HEK293 (cell line): ENCODE measurements around the gene PPM1L.

Source experiments
- CTCF ChIA-PET: fragments of 350-600 bp; formaldehyde crosslinking; extraction: SDS; loops from one replicate; lab custom pipeline; 2021; ENCODE audit warnings: antibody characterized with exemption; lab: Yijun Ruan, JAX
- POLR2A ChIA-PET: fragments of 300-600 bp; formaldehyde crosslinking; extraction: SDS; loops from one replicate; lab custom pipeline; 2020; ENCODE audit warnings: antibody characterized with exemption, inconsistent platforms; lab: Yijun Ruan, JAX
- H3K27ac ChIP-seq: fragments of 200-500 bp; sonication (Bioruptor generic); 2 replicates; pipeline ENCODE4 v1.5.1; 2014; ENCODE audit warnings: low read depth, low read length, control low read depth, inconsistent platforms; ENCODE audit errors: extremely low read depth
- H3K36me3 ChIP-seq, 2 experiments: fragments of 200-500 bp in 1 of 2; sonication (Bioruptor generic) in 1 of 2; 1 replicate in 1 of 2; 2 replicates in 1 of 2; pipeline ENCODE4 v1.5.1; 2014 to 2017; ENCODE audit warnings: inconsistent platforms in 2 of 2, low read length in 2 of 2; ENCODE audit not compliant: control insufficient read depth in 2 of 2, insufficient read depth in 1 of 2
- H3K4me1 ChIP-seq: fragments of 200-500 bp; sonication (Bioruptor generic); 2 replicates; pipeline ENCODE4 v1.5.1; 2014; ENCODE audit warnings: mild to moderate bottlenecking, low read length, inconsistent platforms; ENCODE audit not compliant: control insufficient read depth, insufficient read depth
- H3K4me3 ChIP-seq: 2 replicates; pipeline ENCODE4 v1.5.1; 2011; ENCODE audit warnings: low read depth, mild to moderate bottlenecking, control low read depth, low read length, moderate library complexity
- H3K9me3 ChIP-seq: fragments of 200-500 bp; sonication (Bioruptor generic); 2 replicates; pipeline ENCODE4 v1.5.1; 2014; ENCODE audit warnings: low read depth, low read length, inconsistent platforms; ENCODE audit not compliant: control insufficient read depth, insufficient read depth
- AEBP2 ChIP-seq: fragments of 450-650 bp; formaldehyde crosslinking; IDR thresholded peaks from 2 replicates; pipeline ENCODE4 v1.5.1; 2016; ENCODE audit warnings: missing biosample characterization, missing genetic modification characterization, borderline replicate concordance
- FEZF1 ChIP-seq: fragments of 450-650 bp; formaldehyde crosslinking; IDR thresholded peaks from 2 replicates; pipeline ENCODE4 v1.5.1; 2016; ENCODE audit warnings: missing biosample characterization, missing genetic modification characterization
- GLI4 ChIP-seq: fragments of 450-650 bp; formaldehyde crosslinking; IDR thresholded peaks from 2 replicates; pipeline ENCODE4 v1.5.1; 2016; ENCODE audit warnings: missing biosample characterization, missing genetic modification characterization
- PRDM6 ChIP-seq: fragments of 450-650 bp; formaldehyde crosslinking; IDR thresholded peaks from 2 replicates; pipeline ENCODE4 v1.5.1; 2017; ENCODE audit warnings: missing biosample characterization, missing genetic modification characterization
- ZBTB10 ChIP-seq: fragments of 450-650 bp; formaldehyde crosslinking; IDR thresholded peaks from 2 replicates; pipeline ENCODE4 v1.5.1; 2016; ENCODE audit warnings: missing biosample characterization, missing genetic modification characterization
- ZNF133 ChIP-seq: fragments of 450-650 bp; formaldehyde crosslinking; IDR thresholded peaks from 2 replicates; pipeline ENCODE4 v1.5.1; 2016; ENCODE audit warnings: missing biosample characterization, missing genetic modification characterization
- ZNF202 ChIP-seq: fragments of 450-650 bp; formaldehyde crosslinking; IDR thresholded peaks from 2 replicates; pipeline ENCODE4 v1.5.1; 2016; ENCODE audit warnings: missing biosample characterization, missing genetic modification characterization, borderline replicate concordance
- ZNF221 ChIP-seq: fragments of 450-650 bp; formaldehyde crosslinking; IDR thresholded peaks from 2 replicates; pipeline ENCODE4 v1.5.1; 2017; ENCODE audit warnings: missing biosample characterization, missing genetic modification characterization, borderline replicate concordance
- ZNF394 ChIP-seq: fragments of 450-650 bp; formaldehyde crosslinking; IDR thresholded peaks from 2 replicates; pipeline ENCODE4 v1.5.1; 2016; ENCODE audit warnings: missing biosample characterization, missing genetic modification characterization, mild to moderate bottlenecking, moderate library complexity, borderline replicate concordance
- ZNF416 ChIP-seq: fragments of 450-650 bp; formaldehyde crosslinking; IDR thresholded peaks from 2 replicates; pipeline ENCODE4 v1.5.1; 2016; ENCODE audit warnings: missing biosample characterization, missing genetic modification characterization
- ZNF529 ChIP-seq: fragments of 450-650 bp; formaldehyde crosslinking; IDR thresholded peaks from 2 replicates; pipeline ENCODE4 v1.5.1; 2017; ENCODE audit warnings: missing genetic modification characterization, missing biosample characterization; ENCODE audit not compliant: insufficient replicate concordance
- ZNF549 ChIP-seq: fragments of 450-650 bp; IDR thresholded peaks from 2 replicates; pipeline ENCODE4 v1.5.1; 2018; ENCODE audit warnings: missing biosample characterization, missing genetic modification characterization, mild to moderate bottlenecking, inconsistent platforms, moderate library complexity
- ZNF585B ChIP-seq: fragments of 450-650 bp; formaldehyde crosslinking; IDR thresholded peaks from 2 replicates; pipeline ENCODE4 v1.5.1; 2016; ENCODE audit warnings: missing biosample characterization, missing genetic modification characterization
- ZNF707 ChIP-seq: fragments of 450-650 bp; formaldehyde crosslinking; IDR thresholded peaks from 2 replicates; pipeline ENCODE4 v1.5.1; 2016; ENCODE audit warnings: missing biosample characterization, missing genetic modification characterization
- ZNF776 ChIP-seq: fragments of 450-650 bp; formaldehyde crosslinking; IDR thresholded peaks from 2 replicates; pipeline ENCODE4 v1.5.0; 2017; ENCODE audit warnings: missing biosample characterization, missing genetic modification characterization, borderline replicate concordance
- ZNF843 ChIP-seq: fragments of 450-650 bp; formaldehyde crosslinking; IDR thresholded peaks from 2 replicates; pipeline ENCODE4 v1.5.1; 2016; ENCODE audit warnings: missing biosample characterization, missing genetic modification characterization
- ZSCAN5A ChIP-seq: fragments of 450-650 bp; formaldehyde crosslinking; IDR thresholded peaks from 2 replicates; pipeline ENCODE4 v1.5.1; 2016; ENCODE audit warnings: missing biosample characterization, missing genetic modification characterization

Gene PPM1L

GRCh38 chr3:160748231-160748630 lies 7.8 kb upstream of the PPM1L start:
- ChIA-PET POLR2A (no interaction called here), CTCF (interaction anchor here (0.7 kb wide), 1 partner anchor 194 kb away, joined by 4 read pairs; no protein-coding TSS in a partner anchor)
- H3K9me3 ChIP-seq = no peaks in the 10 kb centered on the region
- TF ChIP-seq ZNF133 (tag by site-specific recombination) = no peak
- peak; percentile 62 for TF ChIP-seq PRDM6 (tag by site-specific recombination)
- TF ChIP-seq FEZF1 (tag by site-specific recombination) = no peak
- peaks cover 7% of the 10 kb centered on the region for H3K4me1 ChIP-seq
- no peak overlapping the region for H3K27ac ChIP-seq
- H3K36me3 ChIP-seq = no peaks in the 10 kb centered on the region
- H3K4me3 ChIP-seq = no peak overlapping the region

- Histone ChIP-seq H3K4me3 (no peak overlapping the region), H3K27ac (no peak overlapping the region), H3K36me3 (no peaks in the 10 kb centered on the region), H3K4me1 (peaks cover 7% of the 10 kb centered on the region), H3K9me3 (no peaks in the 10 kb centered on the region)
- POLR2A ChIA-PET = no interaction called here
- TF ChIP-seq ZSCAN5A (tag by site-specific recombination) = no peak
- no peak for TF ChIP-seq ZNF202
- CTCF ChIA-PET = interaction anchor here (0.7 to 0.8 kb wide), 2 partner anchors 61 to 194 kb away, joined by 3 to 4 read pairs; no protein-coding TSS in a partner anchor
Measured at GRCh38 chr3:160748787-160749186, 7.2 kb upstream of the PPM1L start.

- ChIA-PET CTCF (interaction anchor here (0.6 to 1.6 kb wide), 2 partner anchors 45 to 407 kb away, joined by 4 read pairs; no protein-coding TSS in a partner anchor), POLR2A (interaction anchor here (1.1 to 3.6 kb wide), 4 partner anchors 15 to 177 kb away, joined by 3 to 12 read pairs (median 3); no protein-coding TSS in a partner anchor)
- TF ChIP-seq ZNF221 (tag by site-specific recombination) (no peak), ZNF549 (tag by site-specific recombination) (no peak), ZNF585B (tag by site-specific recombination) (no peak)
- Histone ChIP-seq H3K4me3 (peak overlapping the region; percentile 64), H3K4me1 (peaks cover 3% of the 10 kb centered on the region; the same call in 1 of the 2 replicates), H3K36me3 (no peaks in the 10 kb centered on the region), H3K9me3 (no peaks in the 10 kb centered on the region), H3K27ac (no peak overlapping the region)
Measured at GRCh38 chr3:160753953-160754352, 2.1 kb upstream of the PPM1L start.

- CTCF ChIA-PET = interaction anchor here (0.6 to 1.6 kb wide), 4 partner anchors 9 to 407 kb away, joined by 3 to 4 read pairs (median 4); no protein-coding TSS in a partner anchor
- Histone ChIP-seq H3K27ac (peak overlapping the region; percentile 69), H3K4me1 (peaks cover 3% of the 10 kb centered on the region; the same call in 1 of the 2 replicates)
- no peak for TF ChIP-seq ZNF202
- TF ChIP-seq ZNF394 (tag by site-specific recombination) = peak; percentile 34; the same call in 1 of the 2 replicates
- TF ChIP-seq ZNF529 = no peak
- no peak for TF ChIP-seq ZNF776
- no peak for TF ChIP-seq GLI4
- no peak for TF ChIP-seq ZNF843 (tag by site-specific recombination)
- no peak for TF ChIP-seq ZNF707 (tag by site-specific recombination)
- no peak for TF ChIP-seq AEBP2 (tag by site-specific recombination)
- TF ChIP-seq ZBTB10 = no peak
- no peak for TF ChIP-seq ZNF416
Measured at GRCh38 chr3:160754371-160754854, 1.6 kb upstream of the PPM1L start.

More at GRCh38 chr3:160754371-160754854, 1.6 kb upstream of the PPM1L start:
- H3K9me3 ChIP-seq = no peaks in the 10 kb centered on the region
- peak overlapping the region; percentile 64 for H3K4me3 ChIP-seq
- POLR2A ChIA-PET = interaction anchor here (1.1 to 3.6 kb wide), 5 partner anchors 15 to 190 kb away, joined by 3 to 12 read pairs (median 3); no protein-coding TSS in a partner anchor
- H3K36me3 ChIP-seq = no peaks in the 10 kb centered on the region
